Heart left ventricle (tissue), 13 donors: ENCODE data around the gene FKBP5.

Experiments used
- CTCF ChIP-seq, 12 donors: fragments of 200-600 bp; sonication (generic) in 4 of 12; IDR thresholded peaks; one replicate each; pipeline versions ENCODE4 v1.5.0 to v1.8.0; 2018 to 2022; ENCODE audit warnings: antibody characterized with exemption in 12 of 12, mild to moderate bottlenecking in 5 of 12
- POLR2A ChIP-seq, 2 donors: fragments of 450-650 bp; IDR thresholded peaks; one replicate each; pipeline ENCODE4 v1.6.1; 2017; ENCODE audit warnings: antibody characterized with exemption in 2 of 2, mild to moderate bottlenecking in 2 of 2, moderate library complexity in 2 of 2
- donor health status: ischemic (EF 13 %, LVEDD 7.1; RV severe dilation, severe dysfunction).
- donor health status: DM: no; HTN: yes; CAD: no.
- donor health status: DM: no; HTN: no; CAD: no.
- donor health status: ischemic (EF 25% LVEDD 6.9; RV normal size, moderate dysfunction).
- donor health status: ischemic (EF 25% LVEDD 5.7; RV mildly dilated, moderate dysfunction).
- donor health status: ischemic (EF 35%, LVEDD 5.7; RV mildly dilated, moderate dysfunction).
- donor health status: nonischemic (EF 11% LVEDD 7.7; RV severe dilation, severe dysfunction).
- donor health status: DM: yes; HTN: yes; CAD: no.
- donor health status: PGD.
- donor health status: ischemic (EF 29% LVEDD 5.4; RV normal size, mild dysfunction).
- donor health status: nonischemic (EF 23%, LVEDD 6.1; RV moderate dilation, normal function).

- TF ChIP-seq POLR2A (IDR thresholded peaks at IDR 0.05): no peak
- TF ChIP-seq CTCF (IDR thresholded peaks at IDR 0.05): no peak
Measured at GRCh38 chr6:35668096-35668495, 20.6 kb downstream of the FKBP5 start.
